Activated CD4-positive, alpha-beta T cell treated with anti-CD3 and anti-CD28 coated beads, Interleukin-2, amount 50 U/mL, for 4 hours (primary cell): ENCODE measurements around the gene CLEC2D.
"Not testable (repeated sequence)": the region's sequence is repeated elsewhere in the genome, so short reads cannot be mapped to it uniquely, and the experiment has no call there.

Experiments used
- DNase-seq, 2 experiments: peaks; one replicate each; pipeline ENCODE4 v3.0.0-alpha.2; 2020

Gene CLEC2D

GRCh38 chr12:9660046-9660445 lies 9.5 kb upstream of the CLEC2D start:
- DNase-seq: no peak

DNA sequence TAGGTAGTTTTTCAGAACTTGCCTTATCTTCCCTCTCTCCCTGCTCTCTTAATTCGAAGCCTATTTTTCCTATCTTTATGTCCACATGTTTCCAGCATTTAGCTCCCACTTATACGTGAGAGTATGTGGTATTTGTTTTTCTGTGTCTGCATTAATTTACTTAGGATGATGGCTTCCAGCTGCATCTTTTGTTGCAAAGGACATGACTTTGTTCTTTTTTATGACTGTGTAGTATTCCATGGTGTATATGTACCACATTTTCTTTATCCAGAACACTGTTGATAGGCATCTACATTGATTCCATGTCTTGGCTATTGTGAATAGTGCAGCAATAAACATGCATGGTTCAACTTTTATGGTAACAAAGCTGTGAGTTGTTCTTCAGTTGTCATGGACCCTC lies 7.8 kb upstream of the CLEC2D start:
- DNase-seq: no peak

DNA sequence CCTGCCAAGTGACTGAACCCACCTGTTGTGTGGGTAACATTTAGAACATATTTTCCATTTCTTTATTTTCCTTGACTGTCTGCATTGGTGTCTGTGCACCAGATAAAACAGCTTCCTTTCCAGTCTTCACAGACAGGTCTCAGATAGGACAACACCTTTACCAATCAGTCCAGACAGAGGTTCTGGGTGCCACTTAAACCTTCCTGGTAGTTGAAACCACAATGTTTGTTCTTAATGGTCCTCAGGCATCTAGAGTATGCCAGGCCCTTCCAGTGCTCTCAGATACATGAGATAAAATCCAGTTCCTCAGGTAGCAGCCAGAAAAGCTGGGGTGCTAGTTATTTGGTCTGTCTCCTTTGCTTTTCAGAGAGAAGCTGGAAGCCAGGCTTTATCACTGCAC lies 7.0 kb upstream of the CLEC2D start:
- no peak for DNase-seq

GRCh38 chr12:9667403-9668160 lies 1.9 kb upstream of the CLEC2D start:
- DNase-seq: no peak

DNA sequence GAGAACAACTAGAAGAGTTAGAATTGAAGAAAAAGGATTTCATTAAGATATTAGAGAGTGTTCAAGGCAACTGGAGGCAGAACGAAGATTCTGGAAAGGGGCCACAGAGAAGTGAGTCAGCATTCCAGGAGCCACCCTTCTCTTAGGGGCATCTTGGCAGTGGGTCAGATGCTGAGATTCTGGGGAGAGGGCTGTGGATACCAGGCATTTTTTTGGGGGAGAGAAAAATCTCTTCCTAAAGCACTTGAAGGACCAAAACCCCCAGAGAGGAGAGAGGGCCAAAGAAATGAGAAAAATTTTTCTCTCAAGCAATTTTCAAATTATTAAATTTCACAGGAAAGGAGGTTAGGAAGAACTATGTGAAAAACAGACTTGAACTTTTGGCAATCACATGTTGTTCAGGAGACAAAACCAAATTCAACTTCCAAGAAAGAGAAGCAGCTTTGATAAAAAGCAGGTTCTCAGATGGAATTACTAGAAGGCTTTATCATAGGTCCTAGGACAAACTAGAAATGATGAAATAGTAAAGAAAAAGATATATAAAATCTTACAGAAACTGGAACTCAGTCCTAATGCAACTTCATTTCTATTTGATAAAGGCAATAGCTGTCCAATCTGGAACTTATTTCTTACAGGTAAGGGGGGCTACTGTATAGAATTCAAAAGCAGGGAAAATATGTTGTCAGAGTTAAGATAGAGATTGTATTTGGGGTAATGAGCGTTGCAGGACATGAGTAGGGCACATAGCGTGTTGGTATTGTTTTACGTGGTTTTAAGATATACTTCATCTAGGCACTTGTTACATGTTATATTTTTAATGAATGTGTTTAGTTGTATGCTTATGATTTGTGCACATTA lies 1.1 kb upstream of the CLEC2D start:
- no peak for DNase-seq

DNA sequence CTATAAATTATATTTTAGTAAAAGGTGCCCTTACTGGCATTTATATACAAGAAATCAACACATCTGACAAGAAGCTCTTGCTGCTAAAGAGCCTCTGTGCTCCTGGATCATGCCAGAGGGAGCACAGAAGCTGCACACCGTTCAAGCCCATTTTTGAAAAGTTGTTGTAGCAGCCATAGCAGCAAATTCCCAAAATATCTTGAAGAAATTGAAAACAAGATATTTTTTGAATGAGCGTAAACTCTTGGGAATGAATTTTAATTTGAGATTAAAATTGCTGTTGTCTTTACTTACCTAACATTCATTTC lies 540 bp upstream of the CLEC2D start:
- DNase-seq: no peak

- not testable (repeated sequence) for DNase-seq
These were observed 2.8 kb downstream of the CLEC2D start for GRCh38 chr12:9672340-9672739.

DNA sequence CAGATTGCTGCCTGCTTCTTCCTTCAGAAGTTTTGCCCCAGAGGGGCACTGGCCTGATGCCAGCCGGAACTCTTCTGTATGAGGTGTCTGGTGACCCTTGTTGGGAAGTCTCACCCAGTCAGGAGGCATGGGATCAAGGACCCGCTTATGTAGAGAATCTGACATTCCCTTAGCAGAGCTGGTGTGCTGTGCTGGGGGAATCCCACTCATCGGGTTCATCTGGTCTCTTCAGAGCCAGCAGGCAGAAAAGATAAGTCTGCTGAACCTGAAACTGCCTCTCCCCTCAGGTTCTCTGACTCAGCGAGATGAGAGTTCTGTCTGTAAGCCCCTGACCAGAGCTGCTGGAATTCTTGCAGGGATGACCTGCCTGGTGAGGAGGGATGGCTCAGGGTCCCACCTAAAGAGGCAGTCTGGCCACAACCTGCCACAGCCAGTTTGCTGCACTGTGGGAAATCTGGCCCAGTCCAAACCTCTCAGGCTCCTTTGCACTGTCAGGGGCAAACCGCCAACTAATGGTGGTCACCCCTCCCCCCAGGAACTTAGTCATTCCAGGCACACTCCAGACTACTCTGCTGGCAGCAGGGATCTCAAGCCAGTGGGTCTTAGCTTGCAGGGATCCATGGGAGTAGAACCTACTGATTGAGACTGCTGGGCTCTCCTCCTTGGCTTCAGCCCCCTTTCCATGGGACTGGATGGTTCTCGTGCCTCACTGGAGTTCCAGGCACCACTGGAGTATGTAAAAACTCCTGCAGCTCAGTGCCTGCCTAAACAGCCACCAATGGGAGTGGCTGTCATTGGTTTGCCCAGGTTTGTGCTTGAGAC lies 4.1 kb downstream of the CLEC2D start:
- DNase-seq: peak in 1 of 2 experiments; percentile 20

- DNase-seq: no peak
These were observed 4.7 kb downstream of the CLEC2D start for GRCh38 chr12:9674226-9674590.

DNA sequence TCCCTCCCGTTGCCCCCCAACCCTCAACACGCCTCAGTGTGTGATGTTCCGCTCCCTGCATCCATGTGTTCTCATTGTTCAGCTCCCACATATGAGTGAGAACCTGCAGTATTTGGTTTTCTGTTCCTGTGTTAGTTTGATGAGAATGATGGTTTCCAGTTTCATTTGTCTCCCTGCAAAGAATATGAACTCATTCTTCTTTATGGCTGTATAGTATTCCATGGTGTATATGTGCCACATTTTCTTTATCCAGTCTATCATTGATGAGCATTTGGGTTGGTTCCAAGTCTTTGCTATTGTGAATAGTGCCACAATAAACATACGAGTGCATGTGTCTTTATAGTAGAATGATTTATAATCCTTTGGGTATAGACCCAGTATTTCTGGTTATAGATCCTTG lies 13.0 kb downstream of the CLEC2D start:
- DNase-seq: not testable (repeated sequence)

GRCh38 chr12:9682949-9683348 lies 13.4 kb downstream of the CLEC2D start:
- DNase-seq: not testable (repeated sequence)

DNA sequence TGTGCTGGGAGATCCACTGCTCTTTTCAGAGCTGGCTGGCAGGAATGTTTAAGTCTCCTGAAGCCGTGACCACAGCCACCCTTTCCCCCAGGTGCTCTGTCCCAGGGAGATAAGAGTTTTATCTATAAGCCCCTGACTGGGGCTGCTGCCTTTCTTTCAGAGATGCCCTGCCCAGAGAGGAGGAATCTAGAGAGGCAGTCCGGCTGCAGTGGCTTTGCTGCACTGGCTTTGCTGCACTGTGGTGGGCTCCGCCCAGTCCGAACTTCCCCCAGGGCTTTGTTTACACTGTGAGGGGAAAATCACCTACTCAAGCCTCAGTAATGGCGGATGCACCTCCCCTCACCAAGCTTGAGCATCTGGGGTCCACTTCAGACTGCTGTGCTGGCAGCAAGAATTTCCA lies 15.9 kb downstream of the CLEC2D start:
- DNase-seq: not testable (repeated sequence)

- DNase-seq: no peak
These were observed 16.4 kb downstream of the CLEC2D start for GRCh38 chr12:9685915-9686314.

DNA sequence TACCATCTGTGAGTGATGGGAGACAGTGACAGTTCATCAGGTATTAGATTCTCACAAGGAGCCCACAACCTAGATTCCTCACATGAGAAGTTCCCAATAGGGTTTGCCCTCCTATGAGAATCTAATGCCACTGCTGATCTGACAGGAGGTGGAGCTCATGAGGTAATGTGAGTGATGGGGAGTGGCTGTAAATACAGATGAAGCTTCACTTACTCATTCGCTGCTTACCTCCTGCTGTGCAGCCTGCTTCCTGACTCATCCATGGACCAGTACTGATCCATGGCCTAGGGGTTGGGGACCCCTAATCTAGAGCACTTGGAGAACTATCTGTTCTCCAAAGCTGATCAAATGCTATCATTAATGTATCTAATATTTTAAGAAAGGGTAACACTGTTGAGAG lies 17.7 kb downstream of the CLEC2D start:
- DNase-seq: no peak

DNA sequence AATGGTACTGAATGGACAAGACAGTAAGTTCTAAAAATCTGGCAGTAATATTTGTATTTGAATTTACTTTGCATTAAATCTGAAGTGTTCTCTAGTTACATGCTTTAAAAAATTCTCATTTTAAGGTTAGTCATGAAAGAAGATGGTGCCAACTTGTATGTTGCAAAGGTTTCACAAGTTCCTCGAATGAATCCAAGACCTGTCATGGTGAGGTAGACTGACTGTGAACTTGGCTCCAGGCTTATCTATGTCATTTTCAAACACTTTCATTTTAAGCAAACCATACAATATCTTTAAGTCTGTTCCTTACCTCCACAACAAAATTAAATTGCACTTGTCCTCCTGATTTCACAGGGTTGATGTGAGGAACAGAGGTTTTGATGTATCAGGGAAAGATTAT lies 23.4 kb downstream of the CLEC2D start:
- no peak for DNase-seq

DNA sequence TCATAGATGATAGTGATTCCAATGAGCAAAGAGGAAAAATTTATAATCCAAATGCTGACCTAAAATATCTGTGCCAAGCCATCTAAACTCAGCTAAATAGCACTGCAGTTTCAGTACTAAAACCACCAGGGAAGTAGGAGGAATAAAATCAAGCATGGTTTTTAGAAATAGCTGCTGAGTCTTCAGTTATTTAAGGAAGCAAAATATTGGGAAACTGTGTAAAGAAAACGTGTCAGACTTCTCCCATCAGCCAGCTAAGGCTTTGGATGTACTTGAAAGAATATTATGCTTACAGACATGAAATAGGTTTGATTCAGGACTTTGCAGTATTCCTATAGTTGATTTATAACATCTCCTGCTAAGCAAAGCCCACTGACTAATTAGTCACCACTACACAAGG lies 24.7 kb downstream of the CLEC2D start:
- no peak for DNase-seq

- DNase-seq: not testable (repeated sequence)
These were observed 25.6 kb downstream of the CLEC2D start for GRCh38 chr12:9695150-9695549.

- DNase-seq: not testable (repeated sequence)
These were observed 26.1 kb downstream of the CLEC2D start for GRCh38 chr12:9695661-9696060.

- DNase-seq: no peak
These were observed 28.1 kb downstream of the CLEC2D start for GRCh38 chr12:9697619-9698018.

DNA sequence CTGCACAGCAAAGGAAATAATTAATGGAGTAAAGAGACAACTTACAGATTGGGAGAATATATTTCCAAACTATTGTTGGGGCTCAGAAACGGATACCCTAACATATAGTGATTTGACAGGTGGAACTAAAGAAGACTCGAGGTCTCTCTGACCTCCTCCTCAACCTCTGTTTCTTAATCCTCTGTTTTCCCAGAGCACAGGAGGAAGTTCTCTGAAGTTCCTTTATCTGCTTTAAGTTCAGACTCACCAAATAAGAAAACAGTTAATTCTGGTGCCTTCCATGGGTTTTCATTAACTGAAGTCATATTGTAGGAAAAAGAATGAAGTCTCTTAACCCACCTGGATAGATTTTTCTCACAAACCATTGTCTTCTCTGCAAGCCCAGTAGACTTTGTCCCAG lies 29.2 kb downstream of the CLEC2D start:
- no peak for DNase-seq

- DNase-seq: no peak
These were observed 29.9 kb downstream of the CLEC2D start for GRCh38 chr12:9699269-9699897.

DNA sequence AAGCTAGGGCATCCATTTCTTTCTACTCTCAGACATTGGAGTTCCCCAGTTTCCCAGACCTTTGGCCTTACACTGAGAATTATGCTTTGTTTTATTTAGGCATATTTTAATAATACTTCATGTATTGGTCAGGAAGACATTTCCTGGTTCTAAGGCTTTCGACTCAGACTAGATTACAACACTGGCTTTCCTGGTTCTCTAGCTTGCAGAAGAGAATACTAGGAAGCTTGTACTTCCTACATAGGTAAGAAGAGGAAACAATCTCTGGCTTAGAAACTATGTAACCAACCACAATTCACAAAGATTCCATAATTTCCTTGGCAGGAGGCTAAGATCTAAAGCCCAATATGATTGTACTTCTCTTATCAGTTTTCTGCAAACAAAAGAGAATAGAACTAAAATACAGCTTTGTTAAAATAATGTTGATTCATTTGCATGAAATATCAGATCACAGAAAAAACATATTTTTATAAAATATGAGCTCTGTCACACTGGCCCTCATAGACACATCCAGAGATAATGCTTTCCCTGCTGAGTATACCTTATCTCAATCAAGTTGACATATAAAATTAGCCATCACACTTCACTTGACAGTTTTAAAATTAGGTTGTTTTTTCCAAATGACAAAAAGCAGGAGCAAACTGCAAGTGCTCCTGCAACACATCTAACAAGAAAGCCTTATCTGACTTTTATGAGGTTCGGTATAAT lies 30.5 kb downstream of the CLEC2D start:
- no peak for DNase-seq

DNA sequence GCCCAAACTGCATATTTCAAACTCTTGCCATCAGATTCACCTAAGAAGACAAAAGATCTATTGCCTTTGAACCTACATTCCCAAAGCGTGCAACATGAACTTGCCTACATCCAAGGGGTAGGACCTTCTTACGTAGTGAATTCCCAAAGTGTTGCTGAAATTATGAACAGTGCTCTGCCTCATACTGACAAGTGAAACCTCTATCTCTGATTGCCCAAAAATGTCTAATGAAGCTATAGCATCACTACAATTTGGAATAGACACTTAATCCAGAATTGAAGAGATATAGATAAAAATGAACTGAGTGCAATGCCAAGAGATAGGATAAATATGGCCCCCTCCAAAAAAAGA lies 31.1 kb downstream of the CLEC2D start:
- no peak for DNase-seq
